IMR-90 (cell line): ENCODE data around the gene LAMC2. TPM values are rescaled to one million over a fixed set of nuclear protein-coding genes. Genes with fewer than 3 reads are reported as not detected.
A peak's percentile ranks its signal among the peaks of the same experiment; 100 is the strongest.

Experiments used
- ATAC-seq: fragments of 200-7000 bp; cut with Tn5 transposase; 2 replicates; pipeline ENCODE4 v1.9.1; 2020; ENCODE audit warnings: low read depth, mild to moderate bottlenecking, moderate library complexity
- BruUV-seq: library from RNA; stranded (reverse); fragments of 400-500 nt; replicated peaks from 2 replicates; lab custom pipeline; 2021; lab: Mats Ljungman, UMichigan
- CTCF ChIA-PET: fragments of 300-600 bp; formaldehyde crosslinking; extraction: SDS; loops from one replicate; lab custom pipeline; 2021; ENCODE audit warnings: antibody characterized with exemption; lab: Yijun Ruan, JAX
- POLR2A ChIA-PET: fragments of 300-600 bp; sonication (Branson Sonifier 250); formaldehyde crosslinking; loops from one replicate; lab custom pipeline; 2022; ENCODE audit warnings: antibody characterized with exemption; ENCODE audit not compliant: unreplicated experiment; lab: Charles Lee
- DNase-seq: peaks from one replicate; pipeline ENCODE4 v3.0.0; 2013
- H2AFZ ChIP-seq: replicated peaks from 2 replicates; pipeline ENCODE3; 2013; ENCODE audit warnings: low read length, mild to moderate bottlenecking; ENCODE audit not compliant: poor library complexity
- H2AK5ac ChIP-seq: 2 replicates; pipeline ENCODE4 v1.6.1; 2013; ENCODE audit warnings: low read depth, low read length, inconsistent platforms
- H2AK9ac ChIP-seq: replicated peaks from 2 replicates; pipeline ENCODE3; 2013; ENCODE audit warnings: mild to moderate bottlenecking, low read depth, low read length, moderate library complexity; ENCODE audit not compliant: poor library complexity
- H2BK120ac ChIP-seq: 2 replicates; pipeline ENCODE4 v1.6.1; 2013; ENCODE audit warnings: low read depth, low read length, inconsistent platforms
- H2BK15ac ChIP-seq: 3 replicates; pipeline ENCODE4 v1.6.1; 2013; ENCODE audit warnings: low read depth, low read length, inconsistent platforms
- H2BK20ac ChIP-seq: 2 replicates; pipeline ENCODE4 v1.6.1; 2013; ENCODE audit warnings: low read depth, mild to moderate bottlenecking, inconsistent platforms, low read length, moderate library complexity
- H2BK5ac ChIP-seq: 2 replicates; pipeline ENCODE4 v1.6.1; 2013; ENCODE audit warnings: mild to moderate bottlenecking, low read depth, low read length, inconsistent platforms; ENCODE audit not compliant: poor library complexity, severe bottlenecking
- H3K14ac ChIP-seq: replicated peaks from 2 replicates; pipeline ENCODE4 v1.6.1; 2013; ENCODE audit warnings: low read depth, low read length, inconsistent platforms
- H3K18ac ChIP-seq: 2 replicates; pipeline ENCODE4 v1.6.1; 2013; ENCODE audit warnings: low read depth, low read length, control low read depth
- H3K23ac ChIP-seq: 2 replicates; pipeline ENCODE4 v1.6.1; 2013; ENCODE audit warnings: low read depth, low read length, inconsistent platforms
- H3K27ac ChIP-seq: 2 replicates; pipeline ENCODE4 v1.5.1; 2013; ENCODE audit warnings: mild to moderate bottlenecking, control low read depth, low read length; ENCODE audit not compliant: insufficient read depth
- H3K27me3 ChIP-seq: 2 replicates; pipeline ENCODE4 v1.6.1; 2013; ENCODE audit warnings: low read length; ENCODE audit not compliant: control insufficient read depth, insufficient read depth
- H3K36me3 ChIP-seq: 2 replicates; pipeline ENCODE4 v1.6.1; 2013; ENCODE audit warnings: low read length, mixed read lengths; ENCODE audit not compliant: control insufficient read depth, insufficient read depth
- H3K4ac ChIP-seq: 2 replicates; pipeline ENCODE4 v1.6.1; 2013; ENCODE audit warnings: low read depth, low read length, inconsistent platforms
- H3K4me1 ChIP-seq: 2 replicates; pipeline ENCODE4 v1.6.1; 2013; ENCODE audit warnings: low read length, mixed read lengths; ENCODE audit not compliant: control insufficient read depth, insufficient read depth
- H3K4me2 ChIP-seq: 2 replicates; pipeline ENCODE4 v1.6.1; 2013; ENCODE audit warnings: low read depth, mild to moderate bottlenecking, control low read depth, low read length, moderate library complexity
- H3K4me3 ChIP-seq: 2 replicates; pipeline ENCODE4 v1.5.1; 2013; ENCODE audit warnings: low read depth, mild to moderate bottlenecking, control low read depth, low read length, moderate library complexity; ENCODE audit not compliant: insufficient read depth
- H3K56ac ChIP-seq: 2 replicates; pipeline ENCODE4 v1.6.1; 2013; ENCODE audit warnings: low read length, inconsistent platforms; ENCODE audit not compliant: insufficient read depth; ENCODE audit errors: extremely low read depth
- H3K79me1 ChIP-seq, 2 experiments: 2 replicates each; pipeline ENCODE4 v1.6.1; 2013; ENCODE audit warnings: low read length in 2 of 2, inconsistent platforms in 1 of 2, low read depth in 1 of 2
- H3K9ac ChIP-seq: 2 replicates; pipeline ENCODE4 v1.6.1; 2013; ENCODE audit warnings: low read depth, low read length, control low read depth
- H3K9me1 ChIP-seq: 2 replicates; pipeline ENCODE4 v1.6.1; 2013; ENCODE audit warnings: low read length, inconsistent platforms; ENCODE audit not compliant: insufficient read depth
- H3K9me3 ChIP-seq: 2 replicates; pipeline ENCODE4 v1.6.1; 2013; ENCODE audit warnings: low read length; ENCODE audit not compliant: control insufficient read depth, insufficient read depth
- H4K20me1 ChIP-seq: 2 replicates; pipeline ENCODE4 v1.6.1; 2013; ENCODE audit warnings: low read length, inconsistent platforms; ENCODE audit not compliant: insufficient read depth
- H4K5ac ChIP-seq: 2 replicates; pipeline ENCODE4 v1.6.1; 2013; ENCODE audit warnings: mild to moderate bottlenecking, low read depth, low read length, control low read depth
- H4K8ac ChIP-seq, 2 experiments: 2 replicates each; pipeline ENCODE4 v1.6.1; 2013; ENCODE audit warnings: low read depth in 2 of 2, low read length in 2 of 2, control low read depth in 1 of 2, inconsistent platforms in 1 of 2
- H4K91ac ChIP-seq: 2 replicates; pipeline ENCODE4 v1.6.1; 2013; ENCODE audit warnings: low read depth, low read length, inconsistent platforms; ENCODE audit not compliant: insufficient read depth
- FOS ChIP-seq: fragments of 150-350 bp; IDR thresholded peaks from 2 replicates; pipeline ENCODE4 v1.6.1; 2016; ENCODE audit warnings: low read depth, low read length
- MAFK ChIP-seq: IDR thresholded peaks from 2 replicates; pipeline ENCODE4 v1.6.1; 2012; ENCODE audit warnings: low read depth, low read length, improper control_type of control experiment
- POLR2A ChIP-seq: IDR thresholded peaks from 2 replicates; pipeline ENCODE4 v1.6.1; 2012; ENCODE audit warnings: mild to moderate bottlenecking, low read depth, low read length
- RCOR1 ChIP-seq: IDR thresholded peaks from 2 replicates; pipeline ENCODE4 v1.6.1; 2012; ENCODE audit warnings: mild to moderate bottlenecking, low read length, improper control_type of control experiment; ENCODE audit not compliant: insufficient replicate concordance
- RFX5 ChIP-seq: IDR thresholded peaks from 2 replicates; pipeline ENCODE4 v1.8.0; 2012; ENCODE audit warnings: low read depth, mild to moderate bottlenecking, low read length, moderate library complexity
- WGBS, 2 experiments: methylation state at CpG; one replicate each; pipeline versions ENCODE4 v1.1.5 to v1.1.7; 2013; ENCODE audit warnings: missing lambda C conversion rate in 2 of 2; ENCODE audit not compliant: insufficient read length in 1 of 2; ENCODE audit errors: extremely low coverage in 2 of 2; 5-methylcytosine and 5-hydroxymethylcytosine counted together
- dilution Hi-C: fragments of 300-500 bp; cut with HindIII; formaldehyde crosslinking; loops from one replicate; pipeline ENCODE4 v1.14.3; 2018; ENCODE audit warnings: low sequenced_read_pairs; ENCODE audit not compliant: unreplicated experiment
- in situ Hi-C: fragments of 300-500 bp; cut with MboI; formaldehyde crosslinking; loops from 3 replicates; pipeline ENCODE4 v1.14.3; 2019; ENCODE audit warnings: low sequenced_read_pairs, inconsistent platforms, mixed read lengths
- intact Hi-C: fragments of 100-400 bp; cut with micrococcal nuclease; formaldehyde crosslinking; loops from 2 replicates; pipeline ENCODE4 v1.10.0; 2022
- polyA plus RNA-seq, 3 experiments: library from polyadenylated mRNA; depleted of rRNA; stranded (reverse); fragments of >200 nt; gene quantifications; 2 replicates each; pipeline ENCODE4 v1.2.3, GENCODE V29; 2012; ENCODE audit warnings: low replicate concordance in 1 of 3
- total RNA-seq: library from RNA; depleted of rRNA; stranded (reverse); fragments of >200 nt; gene quantifications from 2 replicates; pipeline ENCODE4 v1.2.3, GENCODE V29; 2012
- TF ChIP-seq, protein P1 (sequence below): fragments of 150-350 bp; IDR thresholded peaks from 2 replicates; pipeline ENCODE4 v1.6.1; 2016; ENCODE audit warnings: low read depth, mild to moderate bottlenecking, low read length, moderate library complexity, borderline replicate concordance

The LAMC2 gene
- total and polyA plus RNA-seq, 2 of the 4 experiments (the other 2 are of a cell fraction): 2.3 to 2.8 TPM

GRCh38 chr1:183168308-183168707 is 17.8 kb upstream of the LAMC2 start:
- ChIA-PET CTCF (no interaction called here), POLR2A (no interaction called here)
- no peak overlapping the region for H3K18ac ChIP-seq
- no peak overlapping the region for H3K23ac ChIP-seq
- H2AK9ac ChIP-seq: no peak overlapping the region
- no peak overlapping the region for H2AFZ ChIP-seq
- H2BK20ac ChIP-seq: no peak overlapping the region
- no peaks in the 10 kb centered on the region for H3K36me3 ChIP-seq
- TF ChIP-seq FOS: no peak
- no peak for TF ChIP-seq POLR2A
- no peak for TF ChIP-seq MAFK
- TF ChIP-seq, protein P1, sequence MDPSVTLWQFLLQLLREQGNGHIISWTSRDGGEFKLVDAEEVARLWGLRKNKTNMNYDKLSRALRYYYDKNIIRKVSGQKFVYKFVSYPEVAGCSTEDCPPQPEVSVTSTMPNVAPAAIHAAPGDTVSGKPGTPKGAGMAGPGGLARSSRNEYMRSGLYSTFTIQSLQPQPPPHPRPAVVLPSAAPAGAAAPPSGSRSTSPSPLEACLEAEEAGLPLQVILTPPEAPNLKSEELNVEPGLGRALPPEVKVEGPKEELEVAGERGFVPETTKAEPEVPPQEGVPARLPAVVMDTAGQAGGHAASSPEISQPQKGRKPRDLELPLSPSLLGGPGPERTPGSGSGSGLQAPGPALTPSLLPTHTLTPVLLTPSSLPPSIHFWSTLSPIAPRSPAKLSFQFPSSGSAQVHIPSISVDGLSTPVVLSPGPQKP: no peak
- no peak for TF ChIP-seq RFX5
- no peak for TF ChIP-seq RCOR1
- H4K91ac ChIP-seq: no peak overlapping the region
- H2BK5ac ChIP-seq: no peak overlapping the region
- H3K27ac ChIP-seq: no peak overlapping the region
- DNase-seq (no peak), ATAC-seq (no peak)
- H2AK5ac ChIP-seq: no peak overlapping the region
- in situ Hi-C loops: no loop called here
- H3K4me1 ChIP-seq: peaks cover 5% of the 10 kb centered on the region; the same call in 1 of the 2 replicates
- no peak overlapping the region for H4K5ac ChIP-seq
- H3K9ac ChIP-seq: no peak overlapping the region
- H3K14ac ChIP-seq: no peak overlapping the region
- peaks cover 5% of the 10 kb centered on the region; the same call in 1 of the 2 replicates for H3K9me1 ChIP-seq
- no peak overlapping the region for H3K4me2 ChIP-seq
- BruUV-seq: no TSS peak
- no peak overlapping the region for H2BK120ac ChIP-seq
- intact Hi-C loops: no loop called here
- dilution Hi-C loops: no loop called here
- H4K8ac ChIP-seq: no peak overlapping the region
- no peaks in the 10 kb centered on the region for H4K20me1 ChIP-seq
- H2BK15ac ChIP-seq: no peak overlapping the region
- no peaks in the 10 kb centered on the region for H3K79me1 ChIP-seq
- 0 out of 2 replicates have a peak overlapping the region, but pooled peaks have one; percentile 7 for H3K4ac ChIP-seq
- no CpG with 5 or more reads among the region's 3 CpGs for WGBS, 2 experiments
- H3K9me3 ChIP-seq: no peaks in the 10 kb centered on the region
- H3K27me3 ChIP-seq: peaks cover 2% of the 10 kb centered on the region; the same call in 1 of the 2 replicates
- H3K4me3 ChIP-seq: no peak overlapping the region
- no peak overlapping the region for H3K56ac ChIP-seq
